HG02678 (cell line): Measurements from ENCODE around the gene DENND1C.

Source experiments
- ATAC-seq: cut with Tn5 transposase; IDR thresholded peaks from one replicate; pipeline ENCODE4 v1.9.1; 2021; ENCODE audit warnings: mild to moderate bottlenecking, moderate library complexity; ENCODE audit not compliant: unreplicated experiment

Gene DENND1C

DNA sequence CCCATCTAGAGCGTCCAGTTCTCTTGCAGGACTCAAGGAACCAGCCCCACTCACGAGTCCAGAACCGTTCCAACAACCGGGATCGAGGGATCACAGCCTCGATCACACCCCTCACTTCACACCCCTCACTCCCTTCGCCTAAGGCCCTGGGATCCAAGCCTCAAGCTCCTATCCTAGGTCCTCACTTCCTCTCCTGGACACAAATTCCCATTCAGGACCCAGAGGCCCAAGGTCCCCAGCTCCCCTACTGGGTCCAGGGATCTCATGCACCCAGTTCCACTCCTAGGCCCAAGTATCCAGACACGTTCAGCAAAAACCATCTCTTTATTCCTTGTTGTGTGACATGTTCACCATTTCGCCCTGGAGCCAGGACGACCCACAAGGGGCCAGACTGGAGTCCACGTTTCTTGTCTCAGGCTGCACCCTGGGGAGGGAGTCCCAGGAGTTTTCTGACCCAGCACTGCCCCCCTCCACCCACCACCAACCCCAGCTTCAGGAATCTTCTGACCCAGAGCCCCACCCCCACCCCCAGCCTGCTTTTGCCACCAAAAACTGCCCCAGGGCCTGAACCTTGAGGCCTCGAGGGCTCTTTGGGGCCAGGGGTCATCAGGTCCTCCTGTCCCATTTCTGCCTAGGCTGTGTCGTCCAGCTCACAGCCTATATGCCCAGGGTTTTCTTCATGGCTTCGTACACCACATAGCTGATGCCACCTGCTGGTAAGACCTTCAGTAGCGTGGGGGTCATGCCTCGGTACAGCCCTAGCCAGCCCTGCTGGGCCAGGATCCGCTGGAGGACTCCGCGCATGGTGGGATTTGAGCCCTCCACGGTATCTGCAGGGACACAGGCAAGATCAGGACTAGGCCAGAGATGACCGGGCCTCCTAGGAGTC lies 55.6 kb downstream of the DENND1C start:
- ATAC-seq, result no peak

DNA sequence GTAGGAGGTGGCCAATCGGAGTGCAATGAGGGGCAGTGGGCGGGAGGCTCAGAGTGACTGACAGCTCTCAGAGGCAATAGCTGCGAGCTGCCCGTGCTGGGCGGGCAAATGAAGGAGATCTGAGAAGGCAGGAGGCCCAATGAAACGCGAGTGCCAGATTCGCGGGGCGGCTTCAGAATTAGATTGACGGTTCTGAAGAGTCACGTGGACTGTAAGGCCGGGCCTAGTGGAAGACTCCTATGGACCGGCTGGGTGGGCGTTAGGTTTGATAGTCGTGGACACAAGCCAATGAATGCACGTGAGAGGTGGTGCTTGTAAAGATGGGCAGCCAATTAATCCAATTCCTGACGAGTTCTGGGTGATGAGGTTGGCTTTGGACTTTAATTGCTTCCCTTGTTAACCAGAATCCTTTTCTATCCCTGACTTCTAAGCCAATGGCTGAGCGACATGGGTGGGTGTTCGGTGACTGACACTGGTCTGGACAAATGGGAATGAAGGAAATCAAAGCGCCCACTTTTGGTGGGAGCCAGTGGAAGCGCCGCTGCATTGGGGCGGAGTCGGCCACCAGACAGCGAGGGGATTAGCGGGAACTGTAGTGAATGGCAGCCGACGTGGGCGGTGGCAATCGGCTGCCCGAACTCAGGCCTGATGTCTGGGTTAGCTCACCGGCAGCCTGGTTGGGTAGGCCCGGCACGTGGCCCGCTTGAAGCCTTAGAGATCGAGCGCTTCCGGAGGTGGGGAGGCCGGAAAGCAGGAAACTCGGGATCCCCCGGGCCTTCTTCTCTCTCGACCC lies 56.5 kb downstream of the DENND1C start:
- ATAC-seq, result peak; percentile 84

DNA sequence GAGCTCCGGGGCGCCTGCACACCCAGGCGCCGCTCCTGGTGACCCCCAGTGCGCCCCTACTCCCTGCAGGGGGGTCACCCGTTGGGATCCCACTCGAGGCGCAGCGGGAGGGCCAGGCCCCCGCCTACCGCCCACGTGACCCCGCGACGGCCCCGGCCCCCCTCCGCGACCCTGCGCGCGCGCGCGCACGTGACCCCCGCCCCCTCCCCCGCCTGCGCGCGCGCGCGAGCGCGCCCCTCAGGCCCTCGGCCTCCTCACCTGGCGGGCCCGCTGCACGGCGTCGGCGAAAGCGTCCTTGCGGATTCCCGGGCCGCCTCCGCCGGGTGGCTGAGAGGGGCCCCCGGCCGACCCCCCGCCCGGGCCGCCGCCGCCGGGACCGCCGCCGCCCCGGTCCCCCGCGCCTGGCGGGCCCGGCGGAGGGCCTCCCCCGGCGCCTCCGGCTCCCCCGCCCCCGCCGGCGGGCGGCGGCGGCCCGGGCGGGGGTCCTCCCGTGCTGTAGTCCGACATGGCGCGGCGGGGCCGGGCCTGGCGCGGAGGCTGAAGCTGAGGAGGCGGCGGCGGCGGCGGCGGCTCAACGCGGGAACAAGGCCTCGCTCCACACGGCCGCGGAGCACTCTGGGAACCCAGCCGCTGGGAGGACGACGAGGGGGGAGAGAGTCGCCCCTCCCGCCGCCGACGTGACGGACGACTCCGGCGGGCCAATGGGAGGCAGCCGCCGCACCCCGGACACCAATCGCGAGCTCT lies 57.2 kb downstream of the DENND1C start, which contains the start of gene KHSRP:
Gene KHSRP, minus strand, starts transcription at position 617 of the 744 bp plus-strand sequence. Its CDS starts 110 bp downstream, at position 507.
- no peak for ATAC-seq

DNA sequence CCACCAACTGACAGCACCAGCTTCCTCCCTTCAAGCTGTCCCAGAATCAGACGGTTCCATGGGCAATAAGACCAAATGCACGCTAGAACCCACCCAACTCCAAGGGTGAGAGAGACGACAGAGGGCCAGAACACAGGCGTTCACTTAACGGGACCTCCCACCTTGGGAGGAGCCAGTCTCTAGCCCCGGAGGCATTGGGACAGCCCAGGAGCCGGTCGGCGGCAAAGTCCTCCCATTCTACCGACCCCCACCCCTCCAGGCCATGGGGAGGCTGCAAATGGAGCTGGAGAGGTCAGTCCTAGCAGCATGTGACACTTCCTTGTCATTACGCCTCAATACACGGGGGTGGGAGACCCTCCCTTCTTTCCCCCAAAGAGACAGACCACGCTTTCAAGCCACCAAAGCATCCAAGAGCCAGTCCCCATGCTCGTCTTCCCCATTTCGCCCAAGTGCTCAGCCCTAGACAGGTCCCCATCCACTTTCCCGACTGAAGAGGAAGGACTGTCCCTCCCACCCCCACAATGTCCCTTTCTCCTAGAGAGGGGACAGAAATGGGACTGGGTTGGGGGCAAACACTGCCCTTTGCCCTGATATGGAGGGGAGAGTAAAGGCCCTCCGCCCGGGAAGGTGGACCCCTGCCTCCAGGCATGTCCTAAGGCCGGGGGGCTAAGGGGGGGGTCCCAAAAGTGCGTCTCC lies 57.9 kb downstream of the DENND1C start:
- no peak for ATAC-seq

DNA sequence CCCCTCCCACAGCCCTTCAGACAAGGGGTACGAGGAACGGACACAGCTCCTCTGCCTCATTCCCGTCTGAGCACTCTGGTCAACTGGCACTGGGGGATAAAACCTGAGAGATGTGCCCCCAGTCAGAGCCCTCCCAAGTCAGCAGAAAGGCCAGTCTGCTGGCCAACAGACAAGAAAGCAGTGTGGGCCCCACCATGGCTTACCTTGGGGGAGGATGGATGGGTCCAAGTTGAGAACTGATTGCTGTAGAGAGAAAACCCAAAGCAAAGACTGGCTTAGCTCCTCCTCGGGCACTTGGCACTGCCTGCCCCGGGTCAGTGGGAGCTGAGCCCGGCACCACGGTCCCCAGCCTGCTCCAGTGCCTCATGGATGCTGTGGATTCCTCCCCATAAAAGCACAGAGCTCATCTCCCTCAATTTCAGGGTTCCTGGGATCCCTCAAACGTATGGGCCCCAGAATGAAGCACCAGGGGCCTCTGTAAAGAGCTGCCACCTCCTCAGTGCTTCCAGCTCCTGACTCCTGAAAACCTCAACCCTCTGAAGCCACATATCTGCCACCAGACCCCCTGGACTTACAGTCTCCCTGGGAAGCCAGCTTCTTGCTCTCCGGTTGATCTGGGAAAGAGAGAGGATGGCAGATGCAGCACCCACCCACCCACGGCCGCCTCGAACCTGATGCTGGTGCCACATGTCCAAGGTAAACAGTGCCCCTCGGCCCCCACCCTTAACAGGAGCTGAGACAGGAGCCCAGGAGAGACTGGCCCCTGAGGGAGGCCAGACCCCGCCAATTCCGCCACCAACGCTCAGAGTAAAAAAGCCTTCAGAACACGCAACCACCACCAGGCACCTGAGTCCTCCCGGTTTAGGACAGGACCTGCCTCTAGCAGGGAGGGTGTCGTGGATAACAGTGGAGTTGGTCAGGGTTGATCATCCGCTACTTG lies 60.2 kb downstream of the DENND1C start:
- ATAC-seq, result no peak

DNA sequence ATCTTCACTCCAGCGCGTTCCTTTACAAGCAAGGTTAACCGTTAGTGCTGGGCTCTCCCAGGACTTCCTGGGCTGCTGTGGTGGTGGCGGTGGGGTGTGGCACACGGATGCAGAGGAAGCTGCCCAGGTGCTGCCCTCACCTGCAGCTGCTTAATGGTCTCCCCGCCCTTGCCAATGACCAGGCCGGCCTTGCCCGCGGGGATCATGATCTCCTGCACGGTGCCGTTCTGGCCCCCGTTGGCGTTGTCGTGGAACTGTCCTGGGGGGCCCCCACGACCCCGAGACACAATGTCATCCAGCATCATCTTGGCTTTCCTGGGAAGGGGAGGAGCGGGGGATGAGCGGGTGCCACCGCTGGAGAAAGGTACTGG lies 63.0 kb downstream of the DENND1C start:
- ATAC-seq, result no peak

DNA sequence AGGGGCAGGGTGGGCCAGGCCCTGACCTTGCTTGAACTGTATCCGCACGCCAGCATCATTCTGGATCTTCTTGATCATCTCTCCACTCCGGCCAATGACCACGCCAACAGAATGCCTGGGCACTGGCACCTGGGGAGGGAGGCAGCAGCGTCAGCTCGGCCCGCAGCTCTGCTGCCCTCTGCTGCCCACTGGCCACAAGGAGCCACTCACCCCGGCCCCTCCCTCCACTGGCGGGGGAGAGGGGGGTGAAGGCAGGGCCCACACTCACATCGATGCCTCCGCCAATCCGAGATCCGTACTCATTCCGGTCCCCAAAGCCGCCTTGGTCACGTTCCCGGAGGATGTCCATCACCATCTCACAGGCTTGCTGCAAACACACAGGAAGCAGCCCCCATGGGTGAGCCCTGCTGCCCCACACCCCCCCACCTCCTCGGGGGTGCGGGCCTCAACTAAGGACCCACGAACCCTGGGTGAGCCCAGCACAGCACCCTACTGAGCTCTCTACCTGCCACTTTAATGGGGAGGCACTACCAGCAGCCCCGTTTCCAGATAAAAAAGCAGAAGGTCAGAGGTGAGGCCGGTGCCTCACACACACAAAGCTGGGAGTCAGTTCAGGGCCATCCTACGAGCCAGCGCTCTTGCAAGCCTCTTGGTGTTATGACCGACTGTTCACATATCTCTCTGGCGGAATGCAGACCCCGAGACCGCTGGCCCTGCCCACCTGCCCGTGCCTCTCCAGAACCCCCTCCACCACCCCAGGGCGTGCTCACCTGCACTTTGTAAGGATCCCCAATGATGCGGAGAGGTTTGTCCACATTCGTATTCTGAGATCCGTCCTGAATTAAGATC lies 63.6 kb downstream of the DENND1C start:
- ATAC-seq, result no peak
